H1 (cell line): ENCODE results near the gene ZNF280C. TPM values are rescaled to one million over a fixed set of nuclear protein-coding genes. Genes with fewer than 3 reads are reported as not detected.

Source experiments
- CTCF ChIA-PET: fragments of 300-600 bp; sonication (Branson Sonifier 250); formaldehyde crosslinking; loops from one replicate; lab custom pipeline; 2021; ENCODE audit not compliant: partially characterized antibody; lab: Charles Lee
- POLR2A ChIA-PET: fragments of 300-600 bp; sonication (Branson Sonifier 250); formaldehyde crosslinking; loops from one replicate; lab custom pipeline; 2021; ENCODE audit warnings: inconsistent platforms; ENCODE audit not compliant: partially characterized antibody; lab: Charles Lee
- DNase-seq, 2 experiments: peaks; one replicate each; pipeline versions ENCODE4 v3.0.0 to v3.0.0-alpha.2; 2010 to 2022; ENCODE audit warnings: low spot score in 2 of 2, low read depth in 1 of 2, mixed read lengths in 1 of 2
- FAIRE-seq: peaks from 2 replicates; lab custom pipeline; 2011; peaks lifted over from hg19 to GRCh38; lab: Jason Lieb, UNC
- H2AFZ ChIP-seq: 2 replicates; pipeline ENCODE4 v1.8.1; 2012; ENCODE audit warnings: low read length, inconsistent platforms
- H2AK5ac ChIP-seq: 2 replicates; pipeline ENCODE4 v1.6.1; 2013; ENCODE audit warnings: low read depth, low read length
- H2BK120ac ChIP-seq: replicated peaks from 2 replicates; pipeline ENCODE3; 2013; ENCODE audit warnings: low read depth, low read length, inconsistent platforms
- H2BK12ac ChIP-seq: 2 replicates; pipeline ENCODE4 v1.6.1; 2013; ENCODE audit warnings: low read depth, low read length
- H2BK15ac ChIP-seq: 2 replicates; pipeline ENCODE4 v1.6.1; 2013; ENCODE audit warnings: low read length
- H2BK20ac ChIP-seq: 2 replicates; pipeline ENCODE4 v1.6.1; 2013; ENCODE audit warnings: low read length
- H2BK5ac ChIP-seq: 2 replicates; pipeline ENCODE4 v1.6.1; 2013; ENCODE audit warnings: low read depth, low read length
- H3K14ac ChIP-seq: 2 replicates; pipeline ENCODE4 v1.6.1; 2013; ENCODE audit warnings: inconsistent platforms; ENCODE audit not compliant: insufficient read length
- H3K18ac ChIP-seq: 2 replicates; pipeline ENCODE4 v1.6.1; 2013; ENCODE audit warnings: low read length; ENCODE audit errors: extremely low read depth
- H3K23ac ChIP-seq: 2 replicates; pipeline ENCODE4 v1.6.1; 2013; ENCODE audit warnings: inconsistent platforms; ENCODE audit not compliant: insufficient read length
- H3K23me2 ChIP-seq: 2 replicates; pipeline ENCODE4 v1.6.1; 2013; ENCODE audit warnings: low read depth, low read length
- H3K27ac ChIP-seq: 2 replicates; pipeline ENCODE4 v1.6.1; 2011; ENCODE audit warnings: low read depth, low read length, inconsistent platforms
- H3K27me3 ChIP-seq, 4 experiments: replicated peaks in 1 of 4; 1 replicate in 1 of 4; 2 replicates in 3 of 4; pipeline versions ENCODE4 v1.6.1 to v1.8.1; 2011 to 2013; ENCODE audit warnings: low read length in 3 of 4, mild to moderate bottlenecking in 3 of 4, inconsistent platforms in 2 of 4, mixed read lengths in 2 of 4, moderate library complexity in 1 of 4; ENCODE audit not compliant: control insufficient read depth in 3 of 4, insufficient read depth in 3 of 4; ENCODE audit errors: extremely low read depth in 1 of 4
- H3K36me3 ChIP-seq, 4 experiments: 2 replicates each; pipeline versions ENCODE4 v1.6.1 to v1.8.1; 2011 to 2013; ENCODE audit warnings: mild to moderate bottlenecking in 4 of 4, low read length in 3 of 4, moderate library complexity in 2 of 4, control low read depth in 1 of 4, inconsistent platforms in 1 of 4; ENCODE audit not compliant: insufficient read depth in 4 of 4, control insufficient read depth in 2 of 4
- H3K4ac ChIP-seq: replicated peaks from 2 replicates; pipeline ENCODE3; 2013; ENCODE audit warnings: low read length, low read depth, mixed read lengths, inconsistent platforms; ENCODE audit not compliant: insufficient read length
- H3K4me1 ChIP-seq, 4 experiments: replicated peaks in 1 of 4; 1 replicate in 1 of 4; 2 replicates in 3 of 4; pipeline versions ENCODE4 v1.6.1 to v1.8.1; 2011 to 2013; ENCODE audit warnings: low read length in 3 of 4, inconsistent platforms in 2 of 4, mixed read lengths in 1 of 4; ENCODE audit not compliant: insufficient read depth in 4 of 4, control insufficient read depth in 3 of 4
- H3K4me2 ChIP-seq, 2 experiments: 2 replicates each; pipeline versions ENCODE4 v1.6.1 to v1.8.1; 2011 to 2013; ENCODE audit warnings: low read depth in 2 of 2, low read length in 2 of 2, control low read depth in 1 of 2, inconsistent platforms in 1 of 2, mild to moderate bottlenecking in 1 of 2; ENCODE audit not compliant: insufficient read depth in 1 of 2
- H3K4me3 ChIP-seq, 4 experiments: fragments of 200-600, 300-600 bp in 1 of 4; sonication (generic), shearing (Covaris generic), sonication (Bioruptor Twin) in 1 of 4; 2 replicates each; pipeline versions ENCODE4 v1.5.1 to v1.8.1; 2011 to 2016; ENCODE audit warnings: low read length in 4 of 4, low read depth in 3 of 4, control low read depth in 2 of 4, inconsistent platforms in 2 of 4, mild to moderate bottlenecking in 2 of 4, mixed read lengths in 1 of 4, moderate library complexity in 1 of 4; ENCODE audit not compliant: insufficient read depth in 2 of 4; ENCODE audit errors: extremely low read depth in 1 of 4
- H3K56ac ChIP-seq: replicated peaks from 2 replicates; pipeline ENCODE3; 2013; ENCODE audit warnings: low read depth, mild to moderate bottlenecking, mixed read lengths, low read length, inconsistent platforms; ENCODE audit not compliant: insufficient read length
- H3K79me1 ChIP-seq: 2 replicates; pipeline ENCODE4 v1.6.1; 2013; ENCODE audit warnings: low read depth, low read length, control low read depth
- H3K79me2 ChIP-seq, 2 experiments: 2 replicates each; pipeline versions ENCODE4 v1.6.1 to v1.8.1; 2012 to 2013; ENCODE audit warnings: low read length in 2 of 2, mild to moderate bottlenecking in 2 of 2, inconsistent platforms in 1 of 2; ENCODE audit not compliant: insufficient read depth in 2 of 2, control insufficient read depth in 1 of 2
- H3K9ac ChIP-seq, 4 experiments: replicated peaks in 1 of 4; 1 replicate in 1 of 4; 2 replicates in 3 of 4; pipeline versions ENCODE4 v1.6.1 to v1.8.1; 2011 to 2013; ENCODE audit warnings: low read depth in 3 of 4, low read length in 3 of 4, control low read depth in 2 of 4, mild to moderate bottlenecking in 2 of 4, moderate library complexity in 2 of 4, inconsistent platforms in 1 of 4; ENCODE audit errors: extremely low read depth in 1 of 4
- H3K9me3 ChIP-seq, 2 experiments: 2 replicates each; pipeline versions ENCODE4 v1.6.1 to v1.8.1; 2012 to 2013; ENCODE audit warnings: mild to moderate bottlenecking in 2 of 2, moderate library complexity in 2 of 2, control low read depth in 1 of 2, inconsistent platforms in 1 of 2, low read depth in 1 of 2, low read length in 1 of 2, mixed read lengths in 1 of 2; ENCODE audit not compliant: insufficient read depth in 2 of 2
- H4K20me1 ChIP-seq, 2 experiments: replicated peaks in 1 of 2; 2 replicates each; pipeline versions ENCODE3 to v1.8.1; 2011 to 2013; ENCODE audit warnings: inconsistent platforms in 2 of 2, low read length in 2 of 2, mild to moderate bottlenecking in 1 of 2; ENCODE audit not compliant: insufficient read depth in 2 of 2, control insufficient read depth in 1 of 2
- H4K5ac ChIP-seq: 2 replicates; pipeline ENCODE4 v1.6.1; 2013; ENCODE audit warnings: low read length, low read depth, mixed read lengths, inconsistent platforms; ENCODE audit not compliant: insufficient read length
- H4K8ac ChIP-seq: 2 replicates; pipeline ENCODE4 v1.8.0; 2013; ENCODE audit warnings: mild to moderate bottlenecking, moderate library complexity, low read length, inconsistent platforms; ENCODE audit not compliant: insufficient read depth; ENCODE audit errors: extremely low read depth
- H4K91ac ChIP-seq: replicated peaks from 2 replicates; pipeline ENCODE3; 2013; ENCODE audit warnings: low read length, mixed read lengths, inconsistent platforms; ENCODE audit not compliant: insufficient read length
- BACH1 ChIP-seq: IDR thresholded peaks from 2 replicates; pipeline ENCODE4 v1.6.1; 2012; ENCODE audit warnings: low read length, improper control_type of control experiment
- BRCA1 ChIP-seq: IDR thresholded peaks from 2 replicates; pipeline ENCODE4 v1.6.1; 2012; ENCODE audit warnings: low read depth, low read length, improper control_type of control experiment
- EP300 ChIP-seq, 2 experiments: IDR thresholded peaks; 1 replicate in 1 of 2; 2 replicates in 1 of 2; pipeline ENCODE4 v1.6.1; 2011 to 2012; ENCODE audit warnings: low read depth in 2 of 2, low read length in 2 of 2, mild to moderate bottlenecking in 2 of 2, borderline replicate concordance in 1 of 2, inconsistent platforms in 1 of 2, moderate library complexity in 1 of 2
- RAD21 ChIP-seq, 2 experiments: IDR thresholded peaks in 1 of 2; conservative IDR thresholded peaks in 1 of 2; 2 replicates each; pipeline ENCODE4 v1.6.1; 2011; ENCODE audit warnings: low read depth in 2 of 2, low read length in 2 of 2, improper control_type of control experiment in 1 of 2, inconsistent platforms in 1 of 2, mild to moderate bottlenecking in 1 of 2, moderate library complexity in 1 of 2
- WGBS, 2 experiments: shearing (Covaris generic) in 1 of 2; methylation state at CpG; one replicate each; pipeline versions ENCODE4 v1.1.6 to v1.1.7; 2013 to 2015; ENCODE audit warnings: low lambda C conversion rate in 2 of 2, mixed read lengths in 2 of 2, inconsistent platforms in 1 of 2, low coverage in 1 of 2, missing lambda C conversion rate in 1 of 2; ENCODE audit not compliant: insufficient replicate concordance in 2 of 2, insufficient coverage in 1 of 2, insufficient read length in 1 of 2; ENCODE audit errors: extremely low coverage in 1 of 2, missing lambda C conversion rate in 1 of 2; 5-methylcytosine and 5-hydroxymethylcytosine counted together
- polyA plus RNA-seq, 7 experiments: library from polyadenylated mRNA; depleted of rRNA in 3 of 7; stranded (reverse) in 5 of 7; unstranded in 2 of 7; fragments of >200 nt in 5 of 7; fragments of 200-250 nt in 2 of 7; gene quantifications; 1 replicate in 5 of 7; 2 replicates in 1 of 7; 4 replicates in 1 of 7; pipeline versions ENCODE4 v1.2.1 to v1.2.3, GENCODE V29; 2011 to 2013; ENCODE audit warnings: missing spikeins in 2 of 7, mixed read lengths in 2 of 7
- total RNA-seq: library from RNA; stranded (reverse); fragmentation: NEBNext Ultra II Directional; extraction: Animal tissue kit (Norgen Biotek cat#: 25700); gene quantifications from 2 replicates; pipeline ENCODE4 v1.2.1, GENCODE V29; 2021

Gene ZNF280C
- total and polyA plus RNA-seq, 2 of the 8 experiments (the other 6 are each of a cell fraction or from before 2014, with no cell fraction given) = 8.4 to 13.4 TPM

- H3K36me3 ChIP-seq = peaks cover 0 to 53% (median 17%) of the 10 kb centered on the region in 4 experiments; a peak in 5 of 8 replicates
- H3K14ac ChIP-seq = no peak overlapping the region
- H3K4me1 ChIP-seq = no peaks in the 10 kb centered on the region
- POLR2A ChIA-PET = no interaction called here
- no peak overlapping the region for H4K91ac ChIP-seq
- H3K18ac ChIP-seq = no peak overlapping the region
- 80% methylated on average over 2 of the region's 2 CpGs; no CpG with 5 or more reads in 1 of the 2 experiments for WGBS, 2 experiments
- no peak overlapping the region for H2BK15ac ChIP-seq
- no peak overlapping the region for H4K5ac ChIP-seq
- H2BK12ac ChIP-seq = no peak overlapping the region
- H3K23me2 ChIP-seq = no peaks in the 10 kb centered on the region
- H2BK120ac ChIP-seq = no peak overlapping the region
- no peak overlapping the region for H2BK5ac ChIP-seq
- no peak overlapping the region for H3K56ac ChIP-seq
- no peak overlapping the region for H3K27ac ChIP-seq
- H3K9ac ChIP-seq = no peak overlapping the region
- no peak for FAIRE-seq
- H3K4me3 ChIP-seq = no peak overlapping the region
- H3K79me1 ChIP-seq = no peaks in the 10 kb centered on the region
- H3K27me3 ChIP-seq = no peaks in the 10 kb centered on the region
- no peak for DNase-seq
- TF ChIP-seq RAD21 (IDR thresholded peaks at IDR 0.05 in 1 of 2, conservative IDR thresholded peaks at IDR 0.05 in 1 of 2; ENCODE audit: low read depth in 2 of 2, low read length in 2 of 2) = no peak
- TF ChIP-seq EP300 (IDR thresholded peaks at IDR 0.05; ENCODE audit: borderline replicate concordance in 1 of 2, low read depth in 2 of 2, low read length in 2 of 2) = no peak
- no peak for TF ChIP-seq BRCA1
- no peak for TF ChIP-seq BACH1
- CTCF ChIA-PET = no interaction called here
- no peak overlapping the region for H3K23ac ChIP-seq
- no peak overlapping the region for H3K4ac ChIP-seq
- no peaks in the 10 kb centered on the region for H3K9me3 ChIP-seq
- H4K8ac ChIP-seq = no peak overlapping the region
- H2BK20ac ChIP-seq = no peak overlapping the region
- no peak overlapping the region for H2AFZ ChIP-seq
- no peak overlapping the region for H2AK5ac ChIP-seq
- no peaks in the 10 kb centered on the region for H3K79me2 ChIP-seq
- no peak overlapping the region for H3K4me2 ChIP-seq
- H4K20me1 ChIP-seq = no peaks in the 10 kb centered on the region
Observed at GRCh38 chrX:130224810-130225209, 43.9 kb downstream of the ZNF280C start.
